ENCODE data around the gene EXO1.
"Not testable (repeated sequence)": the region's sequence is repeated elsewhere in the genome, so short reads cannot be mapped to it uniquely, and the experiment has no call there.

EXO1 gene

DNA sequence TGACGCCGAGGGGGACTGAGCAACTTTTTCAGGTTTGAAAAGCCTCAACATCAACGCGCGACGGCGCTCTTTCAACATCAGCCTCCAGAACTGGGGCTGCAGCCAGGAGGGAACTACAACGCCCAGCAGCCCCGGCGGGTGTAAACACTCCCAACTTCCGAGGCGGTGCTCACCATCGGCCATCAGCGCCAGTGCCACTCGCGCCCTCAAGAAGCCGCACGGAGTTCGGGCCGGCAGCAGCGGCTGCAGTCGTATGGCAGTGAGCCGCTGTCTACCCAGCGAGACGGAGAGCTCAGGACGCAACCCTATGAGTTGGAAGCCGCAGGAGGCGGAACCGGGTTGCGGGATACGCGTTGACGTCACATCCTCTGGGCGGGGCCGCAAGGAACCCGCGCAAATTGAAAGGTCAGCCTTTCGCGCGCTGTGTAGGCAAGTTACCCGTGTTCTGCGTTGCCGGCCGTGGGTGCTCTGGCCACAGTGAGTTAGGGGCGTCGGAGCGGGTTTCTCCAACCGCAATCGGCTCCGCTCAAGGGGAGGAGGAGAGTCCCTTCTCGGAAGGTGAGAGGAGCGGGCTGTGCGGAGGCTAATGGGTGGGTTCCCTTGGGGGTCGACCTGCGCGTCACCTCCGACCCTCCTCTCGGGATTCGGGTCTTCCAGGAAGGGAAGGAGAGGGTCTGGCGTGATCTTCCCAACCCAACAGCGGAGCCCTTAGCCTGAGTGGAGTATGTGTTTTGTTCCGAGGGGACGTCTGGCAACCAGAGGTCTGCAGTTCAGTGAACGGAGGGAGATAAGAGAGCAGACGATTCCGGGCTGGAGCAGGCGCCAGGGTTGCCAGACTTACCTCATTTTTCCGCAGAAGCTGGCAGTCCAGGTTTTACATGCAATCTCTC, at the start of gene EXO1:
Gene EXO1 (plus strand): TSS at position 409 of the 890 bp plus-strand sequence. CDS start 2,222 bp downstream, outside the sequence.
- DNase-seq, result peak; percentile 87

DNA sequence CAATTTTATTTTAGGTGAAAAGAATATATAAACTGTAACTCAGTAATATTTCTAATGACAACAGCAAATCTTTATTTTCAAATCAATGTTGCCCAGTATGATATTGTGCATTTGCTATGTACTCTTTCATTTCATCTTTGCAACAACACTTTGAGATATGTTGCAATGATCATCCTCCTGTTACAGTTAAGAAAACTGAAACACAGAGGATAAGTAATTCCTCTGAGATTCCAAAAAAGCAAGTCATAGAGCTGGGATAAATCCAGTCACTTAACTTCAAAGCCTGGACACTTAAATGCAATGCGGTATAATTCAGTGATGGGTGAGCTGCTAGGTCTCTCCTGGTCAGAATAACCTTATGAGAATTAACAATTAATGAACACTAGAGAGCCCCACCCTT, 48.6 kb upstream of the EXO1 start:
- DNase-seq, result no peak

DNA sequence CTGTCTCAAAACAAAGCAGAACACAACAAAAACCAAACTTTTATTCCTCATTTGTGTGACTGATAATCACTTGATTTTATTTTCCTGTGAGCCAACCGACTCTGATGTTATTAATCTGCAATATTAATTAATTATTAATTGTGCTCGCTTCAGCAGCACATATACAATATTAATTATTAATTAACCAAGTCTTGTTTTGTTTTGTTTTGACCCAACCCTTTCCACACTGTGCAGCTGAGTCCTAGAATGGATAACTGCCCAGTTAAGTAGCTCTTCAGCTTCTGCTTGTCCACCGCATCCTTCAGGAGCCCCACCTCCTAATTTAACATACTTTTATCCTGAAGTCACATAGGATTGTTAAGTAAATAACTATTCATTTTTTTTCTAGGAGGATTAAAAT, 47.4 kb upstream of the EXO1 start:
- DNase-seq, result no peak

DNA sequence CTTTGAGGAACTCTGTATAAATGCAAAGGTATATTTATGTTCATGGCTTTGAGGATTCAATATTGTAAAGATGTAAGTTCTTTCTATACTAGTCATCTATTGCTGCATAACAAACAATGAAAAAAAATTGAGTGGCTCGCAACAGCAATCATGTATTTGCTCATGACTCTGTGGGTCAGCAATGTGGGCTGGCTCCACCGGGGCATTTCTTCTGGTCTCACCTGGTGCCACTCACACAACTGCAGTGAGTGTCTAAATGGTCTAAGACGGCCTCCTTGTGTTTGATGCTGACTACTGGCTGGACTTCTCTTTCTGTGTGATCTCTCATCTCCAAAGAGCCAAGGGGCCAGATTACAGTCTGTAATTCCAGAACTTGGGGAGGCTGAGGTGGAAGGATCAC, 45.1 kb upstream of the EXO1 start:
- no peak for DNase-seq

DNA sequence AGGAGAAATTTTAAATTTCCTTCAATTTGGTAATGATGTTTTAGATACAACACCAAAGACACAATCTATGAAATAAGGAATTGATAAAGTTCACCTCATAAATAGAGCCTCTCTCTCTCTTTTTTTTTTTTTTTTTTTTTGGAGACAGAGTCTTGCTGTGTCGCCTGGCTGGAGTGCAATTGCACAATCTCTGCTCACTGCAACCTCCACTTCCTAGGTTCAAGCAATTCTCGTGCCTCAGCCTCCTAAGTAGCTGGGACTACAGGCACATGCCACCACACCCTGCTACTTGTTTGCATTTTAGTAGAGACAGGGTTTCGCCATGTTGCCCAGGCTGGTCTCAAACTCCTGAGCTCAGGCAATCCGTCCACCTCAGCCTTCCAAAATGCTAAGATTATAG, 43.3 kb upstream of the EXO1 start:
- DNase-seq, result not testable (repeated sequence)

DNA sequence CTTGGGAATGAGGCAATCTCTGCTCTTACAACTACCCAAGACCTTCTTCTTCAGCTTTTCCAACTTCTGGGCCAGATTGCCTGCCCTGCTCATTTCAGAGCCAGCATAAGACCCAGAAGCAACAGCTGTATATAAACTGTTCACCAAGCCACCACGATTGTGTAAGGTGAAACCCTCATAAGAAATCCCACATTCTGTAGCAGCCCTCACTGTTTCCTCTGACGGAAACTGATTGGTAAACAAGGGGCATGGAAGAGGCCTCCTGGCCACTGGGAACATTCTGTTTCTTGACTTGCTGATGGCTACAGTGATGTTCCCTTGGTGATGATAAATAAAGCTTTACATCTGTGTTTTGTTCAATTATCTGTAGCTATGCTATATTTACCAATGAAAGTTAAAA, 39.7 kb upstream of the EXO1 start:
- DNase-seq, result no peak

DNA sequence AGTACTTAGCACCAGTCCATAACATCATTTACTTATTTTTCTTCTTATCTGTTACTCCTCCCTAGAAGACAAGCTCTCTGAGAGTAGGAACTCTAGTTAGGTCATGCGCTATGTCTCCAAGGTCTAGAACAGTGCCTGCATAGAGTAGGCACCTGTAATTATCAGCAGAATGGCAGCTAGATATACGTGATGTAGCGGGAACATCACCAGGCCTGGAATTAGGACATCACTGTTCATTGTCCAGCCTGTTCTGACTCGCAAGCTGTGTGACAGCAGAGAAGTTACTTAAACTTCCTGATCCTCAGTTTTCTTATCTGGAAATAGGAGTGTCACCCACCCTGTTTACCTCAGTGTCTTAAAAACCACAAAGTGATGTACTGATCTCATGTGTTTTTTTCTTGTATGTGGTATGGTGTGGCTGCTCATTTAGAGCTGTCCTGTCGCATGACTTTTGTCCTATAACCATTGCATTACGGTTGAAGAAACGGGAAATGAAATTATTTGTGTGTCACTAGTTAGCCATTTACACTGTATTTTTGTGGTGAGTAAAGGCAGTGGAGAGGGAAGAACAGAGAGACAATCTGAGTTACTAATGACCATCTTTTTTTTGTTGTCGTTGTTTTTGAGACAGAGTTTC, 37.1 kb upstream of the EXO1 start:
- DNase-seq, result peak; percentile 2

DNA sequence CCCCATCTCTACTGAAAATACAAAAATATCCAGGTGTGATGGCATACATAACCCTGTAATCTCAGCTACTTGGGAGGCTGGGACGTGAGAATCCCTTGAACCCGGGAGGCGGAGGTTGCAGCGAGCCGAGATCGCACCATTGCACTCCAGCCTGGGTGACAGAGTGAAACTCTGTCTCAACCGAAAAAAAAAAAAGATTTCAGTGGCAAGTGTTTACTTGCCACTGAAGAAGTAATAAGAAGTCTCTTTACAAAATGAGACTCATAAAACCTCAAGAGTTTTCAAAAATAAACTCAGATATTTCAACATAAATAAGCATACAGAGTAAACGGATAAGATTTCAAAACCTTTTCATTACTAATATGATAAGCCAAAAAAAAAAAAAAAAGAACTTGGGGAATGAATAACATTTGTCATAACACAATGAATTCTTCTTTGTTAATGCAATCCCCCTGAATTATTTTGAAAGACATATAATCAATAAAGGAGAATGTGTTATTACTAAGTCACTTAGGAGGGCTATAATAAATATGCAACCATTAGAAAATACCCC, 34.2 kb upstream of the EXO1 start:
- no peak for DNase-seq

DNA sequence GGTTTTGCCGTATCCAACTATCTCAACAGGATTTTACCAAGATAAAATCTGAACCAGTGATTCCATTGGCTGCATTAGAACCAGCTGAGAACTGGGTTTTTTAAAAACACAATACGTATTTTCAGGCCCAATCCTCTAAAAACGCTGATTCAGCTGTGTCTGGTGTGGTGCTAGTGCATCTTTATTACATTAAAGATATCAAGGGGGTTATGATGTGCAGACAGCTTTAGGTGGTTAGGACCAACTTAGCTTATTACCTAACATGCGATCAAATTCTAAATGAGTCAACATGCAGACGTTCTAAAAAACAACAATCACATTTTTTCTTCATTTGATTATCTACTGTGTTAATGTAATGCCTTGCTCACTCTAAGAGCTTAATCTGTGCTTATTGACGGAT, 32.0 kb upstream of the EXO1 start:
- DNase-seq, result no peak

DNA sequence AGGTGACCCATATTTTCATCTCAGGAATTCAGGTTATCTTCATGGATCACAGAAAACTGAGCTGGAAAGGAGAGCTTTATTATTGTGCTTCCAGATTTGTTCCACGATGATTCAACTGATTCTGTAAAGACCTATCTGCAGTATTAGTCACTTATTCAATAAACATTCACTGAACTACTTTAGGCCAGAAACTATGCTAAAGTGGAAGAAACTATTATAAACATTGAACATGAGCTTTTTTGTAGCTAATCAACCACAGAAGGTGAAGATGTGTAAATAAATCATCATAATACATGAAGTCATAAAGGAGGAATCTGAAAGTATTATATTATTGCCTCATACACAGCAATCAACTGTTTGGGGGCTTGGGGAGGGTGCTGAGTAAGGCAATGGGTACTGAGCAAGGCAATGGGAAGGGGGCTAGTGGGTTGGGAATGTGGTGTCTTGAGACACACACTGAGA, 30.6 kb upstream of the EXO1 start:
- no peak for DNase-seq

DNA sequence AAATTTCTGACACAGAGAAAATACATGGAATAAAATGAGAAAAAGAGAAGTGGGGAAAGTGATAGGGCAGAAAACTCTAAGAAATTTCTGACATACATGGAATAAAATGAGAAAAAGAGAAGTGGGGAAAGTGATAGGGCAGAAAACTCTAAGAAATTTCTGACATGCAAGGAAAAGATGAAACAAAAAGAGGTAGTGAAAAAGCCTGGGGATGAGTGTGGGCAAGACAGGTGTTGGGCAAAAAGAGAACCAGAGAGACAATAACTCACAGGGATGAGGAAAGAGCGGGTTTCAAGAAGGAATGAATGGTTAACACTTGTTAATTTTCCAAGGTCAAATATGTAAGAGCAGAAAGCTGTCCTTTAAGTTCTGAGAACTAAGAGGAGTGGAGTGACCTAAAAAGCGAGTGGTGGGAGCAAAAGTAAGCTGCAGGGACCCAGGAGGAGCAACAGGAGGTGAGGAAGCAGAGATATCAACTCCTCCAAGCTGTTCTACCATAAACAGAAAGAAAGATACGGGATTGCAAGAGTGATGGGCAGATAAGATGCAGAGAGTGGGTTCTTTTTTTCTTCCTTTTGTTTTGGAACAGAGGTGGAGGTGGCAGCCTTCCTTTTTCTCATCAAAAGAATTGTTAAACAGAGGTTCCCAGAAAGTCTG, 29.9 kb upstream of the EXO1 start:
- no peak for DNase-seq

DNA sequence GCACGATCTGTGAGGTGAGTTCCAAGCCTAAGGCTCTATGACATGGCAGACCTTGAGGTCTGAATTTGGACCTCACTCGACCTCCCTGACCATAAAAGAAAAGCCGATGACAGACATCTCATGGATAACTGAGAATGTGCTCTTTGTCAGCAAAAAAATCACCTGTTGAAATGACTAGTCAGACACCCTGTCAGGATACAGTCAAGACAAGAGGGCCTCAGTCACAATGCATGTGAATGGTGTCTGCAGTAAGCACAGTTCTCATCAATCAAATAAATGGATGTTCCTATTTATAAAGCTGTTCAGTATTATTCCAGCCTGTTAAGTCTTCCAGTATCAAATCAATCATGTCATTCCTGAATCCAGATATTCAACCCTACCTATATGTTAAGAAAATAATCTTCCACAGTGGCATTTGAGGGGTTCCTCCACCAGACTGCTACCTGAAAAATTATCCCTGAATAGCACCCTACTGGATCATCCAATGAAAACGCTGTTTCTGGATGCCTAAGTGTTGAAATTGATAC, 28.6 kb upstream of the EXO1 start:
- no peak for DNase-seq

DNA sequence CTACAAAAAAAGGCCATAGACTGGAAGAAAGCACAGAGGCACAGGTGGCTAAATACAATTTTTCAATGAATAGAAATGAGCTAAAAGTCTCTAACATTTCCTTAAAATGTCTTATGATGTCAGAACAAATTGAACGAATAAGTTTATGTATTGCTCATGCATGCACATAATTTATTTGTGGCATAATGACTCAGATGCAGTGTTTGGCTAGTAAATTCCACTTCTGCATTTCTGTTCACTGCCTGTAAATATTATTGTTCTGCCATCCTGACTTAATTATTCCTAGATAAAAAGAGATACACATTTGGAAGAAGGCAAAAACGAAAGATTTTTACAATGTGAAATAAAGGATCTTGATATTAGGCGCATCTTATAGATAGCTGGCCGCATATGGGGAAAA, 26.6 kb upstream of the EXO1 start:
- DNase-seq, result no peak

DNA sequence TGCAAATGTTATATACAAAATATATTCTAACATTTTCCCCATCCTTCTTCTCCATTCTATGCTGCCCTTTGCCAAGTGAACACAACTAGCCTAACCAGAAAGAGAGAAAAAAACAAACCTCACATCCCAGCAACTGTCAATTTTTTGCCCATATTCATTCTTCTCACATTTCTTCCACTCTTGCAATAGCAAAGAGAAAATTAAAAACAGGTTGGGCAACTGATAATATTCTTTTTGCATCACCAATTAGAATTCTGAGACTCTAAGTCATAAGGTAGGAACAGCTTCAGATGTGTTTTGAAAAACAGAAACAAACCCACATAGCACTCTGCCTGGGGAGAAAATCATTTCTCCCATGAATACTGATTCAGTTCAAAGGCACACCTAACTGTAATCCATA, 25.2 kb upstream of the EXO1 start:
- DNase-seq, result no peak

DNA sequence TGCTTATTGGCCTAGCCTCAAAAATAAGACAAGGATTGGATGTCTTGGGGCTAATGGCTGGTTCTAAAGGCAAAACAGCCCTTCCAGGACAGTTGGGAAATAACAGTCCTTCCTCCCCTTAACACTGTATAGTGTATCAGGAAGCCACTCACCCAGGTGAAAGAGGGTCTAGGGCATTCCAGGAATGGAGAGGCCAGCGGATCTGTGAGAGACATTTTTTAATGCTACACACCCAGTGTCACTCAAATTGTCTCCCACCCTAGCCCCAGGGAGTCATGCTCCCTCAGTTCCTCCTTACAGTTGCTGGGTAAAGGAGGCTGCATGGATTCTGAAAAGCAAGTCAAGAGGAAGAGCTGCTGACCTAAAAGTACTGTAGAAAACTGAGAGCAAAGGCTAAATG, 24.1 kb upstream of the EXO1 start:
- DNase-seq, result no peak

DNA sequence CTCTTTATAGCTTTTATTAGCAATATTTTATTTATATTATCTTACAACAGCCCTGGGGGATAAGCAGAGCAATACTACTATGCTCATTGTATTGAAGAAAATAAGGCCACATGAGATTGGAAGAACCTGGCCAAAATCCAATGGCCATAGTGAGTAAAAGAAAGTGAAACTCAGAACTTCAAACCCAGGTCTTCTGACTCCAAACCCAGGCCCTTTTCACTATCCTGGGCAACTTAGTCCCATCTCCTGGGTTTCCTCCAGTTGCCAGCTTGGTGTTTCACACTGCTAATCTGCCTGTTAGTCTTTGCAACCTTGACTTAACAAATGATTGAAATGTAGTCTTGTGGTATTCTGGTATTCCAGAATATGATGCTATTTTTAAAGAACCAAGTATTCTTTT, 22.4 kb upstream of the EXO1 start:
- no peak for DNase-seq

DNA sequence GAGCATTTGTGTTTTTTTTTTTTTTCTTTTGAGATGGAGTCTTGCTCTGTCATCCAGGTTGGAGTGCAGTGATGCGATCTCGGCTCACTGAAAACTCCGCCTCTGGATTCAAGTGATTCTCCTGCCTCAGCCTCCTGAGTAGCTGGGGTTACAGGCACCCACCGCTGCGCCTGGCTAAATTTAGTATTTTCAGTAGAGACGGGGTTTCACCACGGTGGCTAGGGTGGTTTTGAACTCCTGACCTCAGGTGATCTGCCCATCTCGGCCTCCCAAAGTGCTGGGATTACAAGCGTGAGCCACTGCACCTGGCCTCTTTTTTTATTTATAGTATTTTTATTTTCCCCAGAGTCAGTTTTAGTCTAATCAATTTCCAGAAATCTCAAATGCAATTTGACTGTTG, 21.4 kb upstream of the EXO1 start:
- not testable (repeated sequence) for DNase-seq

DNA sequence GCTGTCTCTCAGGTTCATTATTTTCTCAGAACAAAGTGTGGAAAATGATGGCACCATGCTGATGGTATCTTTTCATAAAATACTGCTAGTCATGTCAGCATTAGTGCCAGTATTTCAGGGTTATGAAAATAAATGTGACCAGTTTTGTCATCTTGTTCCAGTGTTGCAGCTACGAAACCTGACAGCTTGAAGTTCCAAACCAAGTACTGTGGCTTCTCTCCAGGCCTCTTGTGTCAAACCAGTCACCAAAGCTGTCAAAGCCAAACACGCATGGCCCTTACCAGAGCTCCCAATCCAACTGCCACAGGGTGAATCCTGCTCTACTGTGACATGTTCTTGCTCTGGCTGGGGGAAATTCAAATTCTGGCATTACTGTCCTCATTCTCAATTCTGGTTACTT, 20.7 kb upstream of the EXO1 start:
- DNase-seq, result no peak

DNA sequence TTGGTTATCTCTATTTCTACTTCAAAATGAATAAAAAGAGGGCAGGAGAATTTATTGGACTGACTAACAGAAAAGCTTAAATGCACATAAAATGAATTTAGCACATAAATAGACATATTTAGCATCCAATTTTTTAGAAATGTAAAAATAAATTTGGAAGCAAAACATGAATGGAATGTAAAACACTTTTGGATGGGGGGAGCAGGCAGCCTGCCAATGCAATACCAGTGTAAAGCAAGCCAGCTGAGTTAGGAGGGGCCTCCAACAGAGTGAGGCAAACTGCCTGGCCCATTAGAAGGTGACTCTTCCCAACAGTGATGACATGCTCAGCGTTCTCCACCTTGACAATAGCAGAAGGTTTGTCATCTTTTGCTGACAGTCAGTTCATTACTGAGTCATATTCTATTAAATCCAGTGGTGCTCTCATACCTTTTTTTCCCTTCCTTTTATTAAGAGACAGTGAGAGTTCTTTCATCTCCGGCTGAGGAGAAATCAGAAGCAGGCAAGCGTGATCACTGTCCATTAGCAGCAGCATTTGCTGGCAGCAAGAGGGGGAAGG, 19.5 kb upstream of the EXO1 start:
- no peak for DNase-seq

DNA sequence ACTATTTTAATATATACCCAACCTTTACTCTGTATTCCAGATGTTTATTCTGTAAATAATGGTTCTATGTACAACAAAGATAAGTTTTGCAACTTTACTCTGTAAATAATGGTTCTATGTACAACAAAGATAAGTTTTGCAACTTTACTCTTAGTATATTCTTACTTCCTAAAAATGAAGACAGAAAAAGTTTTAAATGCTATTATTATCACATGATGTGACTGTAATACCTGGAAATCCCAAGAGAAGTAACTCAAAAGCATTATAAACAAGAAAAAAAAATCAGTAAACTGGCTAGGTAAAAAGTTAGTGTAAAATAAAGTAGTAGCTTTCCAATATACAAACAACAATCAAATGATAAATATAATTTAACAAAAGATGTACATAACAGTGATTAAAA, 18.5 kb upstream of the EXO1 start:
- no peak for DNase-seq

DNA sequence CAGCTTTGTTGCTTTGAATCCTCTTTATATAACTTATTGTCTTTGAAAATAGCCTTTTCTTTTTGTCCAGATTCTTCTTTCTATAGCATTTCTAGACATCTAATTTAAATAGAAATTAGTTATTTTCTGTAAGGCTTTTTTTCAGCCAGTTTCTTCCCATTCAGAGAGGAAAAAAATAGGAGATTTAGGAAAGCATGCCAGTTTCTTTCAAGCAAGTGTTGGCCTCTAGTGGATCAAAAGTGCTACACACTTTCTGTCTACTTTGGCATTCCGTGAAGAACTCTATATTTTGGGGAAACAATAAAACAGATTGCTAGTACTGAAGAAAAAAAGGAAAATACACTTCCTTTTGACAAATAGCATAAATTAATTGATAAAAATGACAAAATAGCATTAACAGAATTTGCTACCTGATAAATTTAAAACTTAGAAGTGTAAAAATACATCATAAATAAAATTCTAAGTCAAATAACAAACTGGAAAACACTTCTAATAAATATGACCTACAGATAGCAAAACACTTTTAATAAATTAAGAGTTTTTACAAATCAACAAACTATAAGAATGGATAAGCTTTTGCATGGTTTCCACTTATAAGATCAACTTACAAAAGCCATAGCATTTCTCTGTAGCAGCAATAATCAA, 13.1 kb upstream of the EXO1 start:
- DNase-seq, result no peak

DNA sequence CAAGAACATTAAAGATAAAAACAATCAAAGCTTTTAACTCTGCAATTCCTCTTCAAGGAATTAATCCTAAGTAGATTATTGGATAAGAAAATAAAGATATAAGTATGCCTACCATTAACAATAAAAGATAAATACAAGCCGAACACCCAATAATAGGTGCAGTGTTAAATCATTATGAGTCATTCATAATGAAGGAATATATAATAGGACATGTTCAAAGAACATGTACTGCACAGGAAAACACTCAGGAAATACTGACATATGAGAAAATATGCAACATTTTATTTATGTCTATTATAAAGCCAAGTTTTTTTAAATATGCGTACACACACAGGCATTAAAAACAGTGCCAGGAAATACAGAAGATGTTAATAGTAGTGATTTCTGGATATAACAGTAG, 11.1 kb upstream of the EXO1 start:
- no peak for DNase-seq

DNA sequence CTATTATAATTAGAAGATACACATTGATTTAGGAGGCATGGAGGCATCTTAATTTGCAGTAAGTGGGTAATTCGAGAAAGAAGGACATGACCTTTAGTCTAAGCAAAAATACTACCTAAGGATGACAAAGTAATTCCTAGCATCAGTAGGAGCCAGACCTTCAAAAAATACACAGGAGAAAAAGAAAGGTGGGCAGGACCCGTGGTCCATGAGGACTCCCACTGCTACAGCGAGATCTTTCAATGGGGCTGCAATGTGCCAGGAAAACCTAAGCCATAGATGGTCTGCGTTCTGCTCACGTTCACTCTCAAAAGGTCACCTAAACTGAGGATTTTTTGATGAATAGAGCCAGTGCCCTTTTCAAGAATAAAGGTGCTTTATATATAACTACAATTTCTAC, 10.6 kb upstream of the EXO1 start:
- DNase-seq, result no peak
